Activated T-cell treated with anti-CD3 and anti-CD28 coated beads, Interleukin-2, amount 50 U/mL, for 4 hours (primary cell): ENCODE data around the gene EAF1. TPM values are rescaled to one million over a fixed set of nuclear protein-coding genes. Genes with fewer than 3 reads are reported as not detected.

Experiments
- total RNA-seq, 3 donors: library from RNA; stranded (reverse); gene quantifications; one replicate each; pipeline ENCODE4 v1.2.1, GENCODE V29; 2021

EAF1 gene
- total RNA-seq, 3 donors from 2014 or later = 21.8 to 33.2 (median 30.7) TPM

Other genes with a start within 250 kb of the EAF1 start
- gene CAPN7, start 221.4 kb upstream of the EAF1 start, total RNA-seq = 10 to 100 TPM; 22.9 to 24.7 (median 24.2) TPM
- 10 to 100 TPM; 11.1 to 26.1 (median 12.9) TPM for gene SH3BP5, start 95.0 kb upstream of the EAF1 start, total RNA-seq
- 10 to 100 TPM; 18.5 to 19.6 (median 18.8) TPM for gene METTL6, start 54 bp upstream of the EAF1 start, total RNA-seq
- 1 to 10 TPM in 2 of 3 donors, under 1 TPM in 1; 0.71 to 1.3 (median 1.2) TPM for gene COLQ, start 94.1 kb downstream of the EAF1 start, total RNA-seq
- 10 to 100 TPM; 23.1 to 34.5 (median 29.6) TPM for gene HACL1, start 174.0 kb downstream of the EAF1 start, total RNA-seq
- 1 to 10 TPM; 3.0 to 3.3 (median 3.0) TPM for gene BTD, start 174.1 kb downstream of the EAF1 start, total RNA-seq